Ovary (tissue), 9 donors: Measurements from ENCODE around the gene HTRA3. TPM values are rescaled to one million over a fixed set of nuclear protein-coding genes. Genes with fewer than 3 reads are reported as not detected.

Experiments
- DNase-seq, 5 donors: peaks; one replicate each; pipeline ENCODE4 v3.0.0-alpha.2; 2019 to 2020
- H3K27ac ChIP-seq, 2 donors: fragments of 200-600 bp; one replicate each; pipeline versions ENCODE4 v1.5.1 to v1.8.0; 2019 to 2022
- H3K27me3 ChIP-seq: fragments of 200-600 bp; one replicate; pipeline ENCODE4 v1.8.0; 2022
- H3K36me3 ChIP-seq: fragments of 200-600 bp; sonication (generic); one replicate; pipeline ENCODE4 v1.5.1; 2019
- H3K4me1 ChIP-seq: one replicate; pipeline ENCODE4 v1.8.1; 2013; ENCODE audit warnings: mild to moderate bottlenecking, moderate library complexity; ENCODE audit not compliant: insufficient read depth
- H3K4me3 ChIP-seq: fragments of 200-600 bp; sonication (generic); one replicate; pipeline ENCODE4 v1.5.1; 2017
- H3K9me3 ChIP-seq, 2 donors: fragments of 200-600 bp in 1 of 2; sonication (generic) in 1 of 2; one replicate each; pipeline versions ENCODE4 v1.5.1 to v1.8.1; 2013 to 2019; ENCODE audit warnings: mild to moderate bottlenecking in 1 of 2, moderate library complexity in 1 of 2
- EP300 ChIP-seq: sonication (generic); formaldehyde crosslinking; IDR thresholded peaks from one replicate; pipeline ENCODE4 v1.6.1; 2017; ENCODE audit warnings: antibody characterized with exemption
- POLR2A ChIP-seq: fragments of 450-650 bp; IDR thresholded peaks from one replicate; pipeline ENCODE4 v1.6.1; 2017; ENCODE audit warnings: antibody characterized with exemption, mild to moderate bottlenecking, moderate library complexity
- WGBS, 3 donors: extraction: QIAGEN DNeasy Blood & Tissue Kit in 1 of 3; methylation state at CpG; one replicate each; pipeline versions ENCODE4 v1.1.5 to v1.1.7; 2013 to 2017; 5-methylcytosine and 5-hydroxymethylcytosine counted together
- intact Hi-C, 4 donors: fragments of 100-400 bp; cut with DNase I; formaldehyde crosslinking; loops; one replicate each; pipeline versions ENCODE4 v1.11.0 to v1.15.1; 2022 to 2023
- polyA plus RNA-seq, 2 donors: library from polyadenylated mRNA; stranded (reverse); fragments of 200-250 nt in 1 of 2; fragments of 350-450 nt in 1 of 2; fragmentation: Illumina TruSeq in 1 of 2; extraction: RNeasy Lipid Tissue Mini Kit (QIAGEN cat#74804) in 1 of 2; gene quantifications; one replicate each; pipeline ENCODE4 v1.2.3, GENCODE V29; 2013 to 2014
- total RNA-seq, 7 donors: library from RNA; depleted of rRNA in 2 of 7; stranded (reverse); fragments of >200 nt in 2 of 7; fragmentation: NEBNext Ultra II Directional in 3 of 7; extraction: Animal tissue kit (Norgen Biotek cat#: 25700) in 3 of 7; gene quantifications; one replicate each; pipeline versions ENCODE4 v1.1.0 to v1.2.4, GENCODE V29; 2016 to 2023
- TF ChIP-seq, protein P1 (sequence below), 3 donors: fragments of 450-650 bp in 2 of 3; fragments of 200-600 bp in 1 of 3; IDR thresholded peaks; one replicate each; pipeline versions ENCODE4 v1.5.1 to v1.8.0; 2016 to 2022; ENCODE audit warnings: antibody characterized with exemption in 3 of 3, mild to moderate bottlenecking in 1 of 3
- donor health status: DM: no; HTN: no; CAD: no; lungs with moderate emphysema.
- donor health status: DM: no; HTN: no; CAD: no.
- donor health status: Bipolar disorder and iron deficiency.
- donor health status: DM: yes; HTN: yes; CAD: no.
- donor health status: DM: no; HTN: no; CAD: no.
- donor health status: DM: yes; HTN: yes; CAD: no.

The HTRA3 gene
- total and polyA plus RNA-seq, 9 donors = 36.2 to 163 (median 64.7) TPM

- Histone ChIP-seq H3K27me3 (no peaks in the 10 kb centered on the region), H3K9me3 (no peaks in the 10 kb centered on the region), H3K4me3 (no peak overlapping the region), H3K27ac (no peak overlapping the region), H3K36me3 (no peaks in the 10 kb centered on the region), H3K4me1 (peaks cover 2% of the 10 kb centered on the region)
- intact Hi-C loops = no loop called here
- WGBS, 3 donors = 82 to 89% (median 88%) methylated on average over 8 of the region's 8 CpGs
- TF ChIP-seq, protein P1, sequence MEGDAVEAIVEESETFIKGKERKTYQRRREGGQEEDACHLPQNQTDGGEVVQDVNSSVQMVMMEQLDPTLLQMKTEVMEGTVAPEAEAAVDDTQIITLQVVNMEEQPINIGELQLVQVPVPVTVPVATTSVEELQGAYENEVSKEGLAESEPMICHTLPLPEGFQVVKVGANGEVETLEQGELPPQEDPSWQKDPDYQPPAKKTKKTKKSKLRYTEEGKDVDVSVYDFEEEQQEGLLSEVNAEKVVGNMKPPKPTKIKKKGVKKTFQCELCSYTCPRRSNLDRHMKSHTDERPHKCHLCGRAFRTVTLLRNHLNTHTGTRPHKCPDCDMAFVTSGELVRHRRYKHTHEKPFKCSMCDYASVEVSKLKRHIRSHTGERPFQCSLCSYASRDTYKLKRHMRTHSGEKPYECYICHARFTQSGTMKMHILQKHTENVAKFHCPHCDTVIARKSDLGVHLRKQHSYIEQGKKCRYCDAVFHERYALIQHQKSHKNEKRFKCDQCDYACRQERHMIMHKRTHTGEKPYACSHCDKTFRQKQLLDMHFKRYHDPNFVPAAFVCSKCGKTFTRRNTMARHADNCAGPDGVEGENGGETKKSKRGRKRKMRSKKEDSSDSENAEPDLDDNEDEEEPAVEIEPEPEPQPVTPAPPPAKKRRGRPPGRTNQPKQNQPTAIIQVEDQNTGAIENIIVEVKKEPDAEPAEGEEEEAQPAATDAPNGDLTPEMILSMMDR (IDR thresholded peaks at IDR 0.05) = no peak
- TF ChIP-seq POLR2A (no peak), EP300 (no peak)
- DNase-seq = peak in 3 of 5 donors; percentile 7 to 24 (median 19)
Measured at GRCh38 chr4:8325291-8325973, 55.9 kb downstream of the HTRA3 start.

GRCh38 chr4:8326206-8326605 is 56.7 kb downstream of the HTRA3 start:
- intact Hi-C loops = no loop called here

DNA sequence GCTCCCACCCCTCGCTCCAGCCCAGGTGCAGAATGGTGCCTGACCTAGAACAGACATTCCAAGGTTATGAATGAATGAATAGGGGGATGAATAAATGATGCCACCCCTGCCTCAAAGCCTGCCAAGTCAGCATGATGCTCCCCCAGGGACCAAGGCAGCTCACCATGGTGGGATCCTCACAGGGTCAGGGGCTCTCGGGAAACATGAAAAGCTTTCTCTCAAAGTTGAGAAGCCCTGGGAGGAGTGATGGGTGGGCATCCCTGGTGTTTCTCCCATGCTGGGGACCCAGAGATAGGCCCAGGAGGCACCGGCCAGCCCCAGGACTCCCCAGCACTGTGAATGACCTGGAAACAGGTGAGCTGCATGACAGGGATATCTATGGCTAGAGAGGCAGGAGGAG is 58.9 kb downstream of the HTRA3 start:
- Histone ChIP-seq H3K4me3 (no peak overlapping the region), H3K4me1 (peaks cover 1% of the 10 kb centered on the region)

More at GRCh38 chr4:8326206-8326605, 56.7 kb downstream of the HTRA3 start:
- H3K36me3 ChIP-seq = no peaks in the 10 kb centered on the region
- peak in 1 of 5 donors; percentile 4 for DNase-seq
- TF ChIP-seq, protein P1 (IDR thresholded peaks at IDR 0.05) = no peak
- TF ChIP-seq EP300 = no peak
- no peak for TF ChIP-seq POLR2A
- H3K4me3 ChIP-seq = no peak overlapping the region
- H3K4me1 ChIP-seq = peaks cover 1% of the 10 kb centered on the region
- H3K27me3 ChIP-seq = no peaks in the 10 kb centered on the region
- H3K27ac ChIP-seq = no peak overlapping the region
- H3K9me3 ChIP-seq = no peaks in the 10 kb centered on the region

GRCh38 chr4:8328866-8329559 is 59.5 kb downstream of the HTRA3 start:
- WGBS, 3 donors = 81 to 92% (median 83%) methylated on average over 13 of the region's 13 CpGs
- peak in 2 of 5 donors; percentile 14 to 28 for DNase-seq
- intact Hi-C loops = no loop called here

More for the DNA sequence above, 58.9 kb downstream of the HTRA3 start:
- Histone ChIP-seq H3K9me3 (no peaks in the 10 kb centered on the region), H3K27ac (no peak overlapping the region), H3K27me3 (no peaks in the 10 kb centered on the region), H3K36me3 (no peaks in the 10 kb centered on the region)
- intact Hi-C loops = no loop called here
- DNase-seq = peak in 2 of 5 donors; percentile 5 to 16
- 81 to 95% (median 92%) methylated on average over 3 of the region's 3 CpGs for WGBS, 3 donors
- TF ChIP-seq, protein P1 (IDR thresholded peaks at IDR 0.05) = no peak
- TF ChIP-seq POLR2A (no peak), EP300 (no peak)

More at GRCh38 chr4:8328866-8329559, 59.5 kb downstream of the HTRA3 start:
- no peak overlapping the region for H3K4me3 ChIP-seq
- H3K27ac ChIP-seq = no peak overlapping the region
- H3K4me1 ChIP-seq = peaks cover 1% of the 10 kb centered on the region
- no peaks in the 10 kb centered on the region for H3K27me3 ChIP-seq
- H3K9me3 ChIP-seq = no peaks in the 10 kb centered on the region
- no peak for TF ChIP-seq EP300
- TF ChIP-seq POLR2A = no peak
- TF ChIP-seq, protein P1 (IDR thresholded peaks at IDR 0.05) = no peak
- no peaks in the 10 kb centered on the region for H3K36me3 ChIP-seq
